Suppressor macrophage treated with lipopolysaccharide for 1 hour (primary cell): ENCODE results near the gene MRPS18A.

Experiments
- DNase-seq, 3 donors: peaks; one replicate each; pipeline ENCODE4 v3.0.0-alpha.2; 2020 to 2022

Gene MRPS18A

DNA sequence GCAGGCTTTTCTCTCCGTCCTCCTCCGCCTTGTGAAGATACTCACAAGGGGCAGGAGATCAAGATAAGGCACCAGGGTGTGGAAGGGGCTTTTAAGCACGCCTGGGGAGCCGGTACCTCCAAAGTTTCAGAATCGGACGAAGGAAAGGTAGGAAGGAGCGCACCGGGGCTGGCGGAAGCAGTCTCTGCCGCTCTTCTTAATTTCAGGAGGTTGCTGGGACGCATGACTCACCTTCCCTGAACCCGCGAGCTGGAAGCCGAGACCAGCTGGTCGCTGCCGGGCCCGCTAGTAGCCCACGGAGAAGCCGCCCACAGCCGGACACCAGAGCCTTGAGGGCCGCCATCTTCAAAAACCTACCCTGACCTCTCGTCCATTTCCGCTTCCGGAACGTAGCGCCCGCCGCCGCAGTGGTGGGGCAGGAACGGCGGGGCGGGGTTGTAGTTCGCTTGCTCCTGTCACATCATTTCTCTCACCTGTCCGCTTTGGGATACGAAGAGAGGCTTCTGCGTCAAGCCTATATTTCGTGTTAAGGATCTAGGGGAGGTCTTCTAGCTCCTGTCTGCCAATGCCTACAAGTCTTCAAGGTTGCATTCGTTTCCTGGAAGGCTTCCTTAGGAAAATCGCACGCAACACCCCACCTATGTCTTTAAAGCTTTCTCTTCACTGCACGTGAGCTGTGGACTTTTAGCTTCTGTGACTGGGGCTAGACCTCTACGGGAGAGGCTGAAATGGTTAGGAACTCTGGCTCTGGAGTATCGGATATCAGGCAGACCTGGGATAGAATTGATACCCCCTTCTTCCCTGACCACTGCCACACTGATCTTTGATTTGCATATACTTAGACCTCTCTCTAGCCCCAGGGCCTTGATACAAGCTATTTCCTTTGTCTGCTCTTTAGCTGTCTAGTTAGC, at the start of gene MRPS18A:
TSS of gene MRPS18A (minus strand) at position 355 of the 911 bp plus-strand sequence. CDS start at position 343, 12 bp downstream.
- peak; percentile 91 to 93 (median 92) for DNase-seq

DNA sequence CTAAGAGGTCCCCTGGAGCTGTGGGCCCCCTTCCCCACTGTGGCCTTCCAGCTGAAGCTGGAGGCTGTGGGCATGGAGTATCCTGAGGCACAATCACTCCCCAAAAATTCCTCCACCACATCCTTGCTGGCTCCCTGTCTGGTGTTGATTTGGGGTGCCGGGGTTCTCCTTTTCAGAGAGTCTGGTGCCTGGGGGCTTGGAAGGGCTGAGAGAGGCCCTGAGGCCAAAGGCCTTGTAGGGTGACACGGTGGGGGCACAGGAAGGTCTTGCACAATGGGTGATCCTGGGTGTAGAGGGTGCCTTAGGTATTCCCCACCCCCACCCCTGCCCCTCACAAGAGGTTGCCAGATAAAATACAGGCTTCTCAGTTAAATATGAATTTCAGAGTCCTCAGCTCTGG, 49.3 kb upstream of the MRPS18A start:
- no peak for DNase-seq

DNA sequence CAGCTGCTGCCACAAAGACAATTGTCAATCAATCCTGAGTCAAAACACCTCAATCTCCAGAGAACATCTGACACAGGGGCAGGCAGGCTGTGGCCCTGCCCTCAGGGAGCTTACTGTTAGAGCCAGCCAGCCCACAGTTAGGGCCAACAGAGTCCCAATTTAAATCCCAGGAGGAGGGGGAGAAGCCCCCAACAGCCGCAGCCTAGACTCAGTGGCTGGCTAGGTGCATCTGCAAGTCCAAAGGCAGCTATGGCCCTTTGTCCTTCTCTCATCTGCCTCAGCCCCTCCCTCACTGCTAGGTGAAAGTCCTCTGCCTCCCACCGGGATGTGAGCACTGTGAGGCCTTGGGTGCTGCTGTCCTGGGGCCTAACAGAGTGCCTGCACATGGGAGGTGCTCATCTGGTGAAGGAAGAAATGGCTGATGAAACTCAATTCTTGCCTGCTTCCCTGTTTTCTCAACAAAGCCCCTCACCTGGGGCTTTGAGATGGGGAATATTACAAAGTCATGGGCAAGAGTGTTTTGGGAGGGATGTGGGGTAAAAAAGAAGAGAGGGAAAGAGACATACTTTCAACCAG, 48.7 kb upstream of the MRPS18A start:
- no peak for DNase-seq

DNA sequence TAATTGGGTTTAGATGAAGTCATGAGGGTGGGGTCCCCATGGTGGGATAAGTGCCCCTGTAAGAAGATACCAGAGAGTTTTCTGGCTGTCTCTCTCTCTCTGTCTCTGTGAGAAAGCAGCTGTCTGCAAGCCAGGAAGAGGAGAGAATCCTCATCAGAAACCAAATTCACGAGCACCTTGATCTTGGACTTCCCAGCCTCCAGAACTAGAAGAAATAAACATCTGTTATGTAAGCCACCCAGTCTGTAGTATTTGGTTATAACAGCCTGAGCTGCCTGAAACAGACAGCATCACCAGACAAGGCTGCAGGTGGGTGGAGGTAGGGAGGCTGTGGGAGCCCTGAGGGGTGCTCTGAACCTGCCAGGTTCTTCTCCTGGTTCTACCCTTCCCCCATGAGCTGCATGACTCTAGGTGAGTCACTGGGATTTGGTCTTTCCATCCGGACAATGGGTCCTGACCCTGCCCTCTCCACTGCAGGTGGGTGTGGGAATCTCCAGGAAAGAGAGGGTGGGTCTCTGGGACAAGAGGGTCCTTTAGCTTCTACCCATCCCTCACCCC, 48.1 kb upstream of the MRPS18A start:
- DNase-seq = no peak

DNA sequence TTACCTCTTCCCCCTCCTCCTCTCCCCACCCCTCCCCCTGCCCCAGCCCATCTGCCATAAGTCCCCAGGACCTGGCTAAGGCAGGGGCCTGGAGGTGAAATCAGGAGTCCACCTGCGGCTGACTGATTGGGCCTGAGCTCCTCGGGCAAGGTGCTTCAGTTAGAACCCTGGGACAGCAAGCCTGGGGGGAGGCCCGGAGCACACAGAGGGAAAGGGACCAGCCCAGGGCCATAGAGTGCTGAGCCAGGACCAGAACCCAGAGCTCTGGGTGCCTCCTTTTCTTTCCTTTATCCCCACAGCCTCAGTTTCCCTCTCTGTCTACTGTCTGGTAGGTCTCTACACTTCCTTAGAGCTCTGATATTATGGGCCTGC, 46.7 kb upstream of the MRPS18A start:
- DNase-seq = no peak

DNA sequence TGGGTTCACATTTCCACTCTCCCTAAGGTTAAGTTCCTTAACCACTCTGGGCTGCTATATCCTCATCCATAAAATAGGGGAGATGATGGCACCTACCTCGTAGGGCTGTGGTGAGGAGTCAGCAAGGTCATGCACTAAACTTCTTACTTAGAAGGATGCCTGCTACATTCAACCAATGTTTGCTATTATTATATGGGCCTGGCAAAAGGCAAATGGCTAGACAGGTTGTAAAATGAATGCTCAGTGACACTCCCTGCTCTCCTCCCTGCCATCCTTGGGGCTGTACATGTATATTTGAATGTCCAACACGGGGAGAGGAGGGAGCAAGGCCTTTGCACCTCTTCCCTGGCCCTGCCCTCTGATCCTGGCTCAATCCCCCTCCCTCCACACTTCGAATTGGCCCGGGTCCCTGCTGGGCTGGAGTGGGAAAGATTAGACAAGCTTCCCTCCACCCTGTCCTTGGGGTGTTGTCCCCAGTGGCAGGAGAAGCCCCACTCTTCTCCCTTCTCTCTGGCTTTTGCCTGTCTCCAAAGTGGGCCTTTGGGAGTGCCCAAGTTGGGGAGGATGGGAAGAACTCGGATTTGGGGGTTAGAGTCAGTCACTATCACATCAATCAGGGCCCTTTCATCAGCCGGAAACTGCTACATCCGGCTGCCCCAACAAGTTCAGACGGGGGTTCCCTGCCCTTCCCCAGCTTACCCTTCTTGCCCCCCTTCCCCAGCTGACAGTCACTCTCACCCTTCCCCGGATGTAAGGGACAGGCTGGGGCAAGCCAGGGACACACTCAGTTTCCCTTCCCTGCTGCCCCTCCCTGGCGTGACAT, 46.1 kb upstream of the MRPS18A start:
- no peak for DNase-seq

DNA sequence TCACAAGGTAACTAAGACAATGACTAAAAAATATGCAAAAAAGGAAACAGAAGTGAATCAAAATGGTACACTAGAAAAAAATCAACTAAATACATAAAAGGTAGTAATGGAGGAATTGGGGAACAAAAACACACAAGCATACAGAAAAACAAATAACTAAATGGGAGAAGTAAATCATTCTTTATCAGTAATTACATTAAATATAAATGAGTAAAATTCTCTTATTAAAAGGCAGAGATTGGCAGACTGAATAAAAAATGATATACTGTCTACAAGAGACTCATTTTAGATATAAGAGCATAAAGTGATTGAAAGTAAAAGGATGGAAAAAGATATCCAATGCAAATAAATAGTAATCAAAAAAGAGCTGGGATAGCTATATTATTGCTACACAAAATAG, 43.0 kb upstream of the MRPS18A start:
- no peak for DNase-seq

DNA sequence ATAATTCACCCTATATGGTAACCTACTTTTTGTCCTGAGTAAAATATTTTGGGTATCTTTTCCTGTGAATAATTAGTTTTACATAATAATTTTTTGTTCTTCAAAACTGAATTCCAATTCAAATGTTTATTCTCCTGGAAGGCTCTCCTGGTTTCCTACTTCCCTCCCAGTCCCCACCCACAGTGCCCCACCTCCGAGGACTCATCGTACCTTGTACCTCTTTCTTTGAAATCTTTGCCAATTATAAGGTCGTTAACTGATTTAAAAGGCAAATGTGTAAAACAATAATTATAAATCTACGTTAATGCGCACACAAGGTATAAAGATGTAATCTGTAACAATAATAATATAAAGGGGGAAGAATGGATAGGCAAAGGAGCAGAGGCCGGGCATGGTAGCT, 41.9 kb upstream of the MRPS18A start:
- no peak for DNase-seq

DNA sequence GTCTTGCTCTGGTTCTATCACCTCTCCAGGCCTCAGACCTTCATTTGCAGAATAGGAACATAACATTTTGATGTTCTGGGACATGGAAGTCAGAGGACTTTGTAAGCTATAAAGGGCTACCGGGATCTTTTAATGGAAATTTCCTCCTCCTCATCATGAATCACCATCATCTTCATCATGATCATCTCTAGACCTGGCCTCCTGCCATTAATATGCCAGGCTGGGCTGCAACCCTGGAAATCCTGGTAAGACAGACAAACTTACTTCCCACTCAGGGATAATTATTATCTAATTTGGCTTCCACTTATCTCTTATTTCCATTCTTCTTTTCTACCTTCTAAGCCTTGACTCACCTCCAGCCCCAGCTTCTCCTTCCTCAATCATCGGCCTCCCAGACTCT, 41.0 kb upstream of the MRPS18A start:
- peak in 1 of 3 donors; percentile 47 for DNase-seq

DNA sequence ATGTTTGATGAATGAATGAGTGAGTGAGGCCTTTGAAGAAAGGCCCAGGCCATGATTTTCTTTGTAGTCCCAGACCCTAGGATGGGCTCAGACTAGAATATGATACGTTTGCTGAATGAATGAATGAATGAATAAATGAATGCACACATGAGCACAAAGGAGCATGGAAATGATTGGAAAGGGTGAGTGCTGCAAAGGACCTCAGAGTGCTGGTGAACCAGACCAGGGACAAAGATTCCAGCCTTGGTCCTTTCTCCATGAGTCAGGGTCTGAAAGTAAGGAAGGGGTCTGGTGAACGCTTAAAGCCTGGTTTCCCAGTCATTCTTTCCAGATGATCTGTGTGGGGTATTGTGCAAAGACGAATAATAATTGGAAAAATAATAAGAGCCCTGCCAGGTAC, 40.0 kb upstream of the MRPS18A start:
- DNase-seq = no peak

DNA sequence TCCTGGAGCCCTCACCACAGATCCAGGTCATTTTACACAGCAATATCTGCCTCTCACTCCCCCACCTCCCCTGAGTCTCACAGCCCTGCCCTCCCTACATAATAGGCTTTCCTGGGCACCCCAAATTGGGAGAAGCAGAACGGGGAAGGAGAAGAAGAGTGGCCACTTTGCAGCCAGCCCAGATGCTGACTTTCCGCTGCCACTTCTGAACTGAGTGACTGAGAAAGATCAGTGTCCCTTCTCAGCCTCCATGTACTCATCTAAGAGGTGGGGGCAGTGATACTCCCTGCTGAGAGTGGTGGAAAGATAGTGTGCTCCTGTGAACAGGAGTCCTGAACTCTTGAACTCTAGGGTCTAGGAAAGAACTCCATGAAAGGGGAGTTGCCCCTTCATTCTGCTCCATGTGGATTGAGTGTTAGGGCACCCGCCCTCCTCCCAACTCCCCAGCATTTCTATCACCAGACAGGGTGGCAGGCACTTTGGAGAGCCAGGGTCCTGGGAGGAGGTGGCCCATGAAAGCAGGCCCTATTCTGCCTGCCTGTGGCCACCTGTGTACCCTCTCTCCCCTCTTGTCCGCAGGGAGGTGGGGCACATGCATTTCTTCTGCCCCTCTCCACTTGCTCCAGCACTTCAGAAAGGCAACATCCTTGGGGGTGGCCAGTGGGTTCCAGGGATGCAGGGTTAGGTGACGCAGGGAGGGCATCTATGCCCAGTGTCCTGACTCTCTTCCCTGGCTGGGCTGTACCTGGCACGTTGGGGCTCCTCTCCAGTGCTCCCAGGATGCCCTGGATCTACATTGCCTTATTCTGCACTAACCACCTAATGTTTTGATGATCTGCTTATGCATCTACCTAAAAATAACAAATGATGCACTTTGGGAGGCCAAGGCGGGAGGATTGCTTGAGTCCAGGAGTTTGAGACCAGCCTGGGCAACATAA, 38.3 kb upstream of the MRPS18A start:
- no peak for DNase-seq

DNA sequence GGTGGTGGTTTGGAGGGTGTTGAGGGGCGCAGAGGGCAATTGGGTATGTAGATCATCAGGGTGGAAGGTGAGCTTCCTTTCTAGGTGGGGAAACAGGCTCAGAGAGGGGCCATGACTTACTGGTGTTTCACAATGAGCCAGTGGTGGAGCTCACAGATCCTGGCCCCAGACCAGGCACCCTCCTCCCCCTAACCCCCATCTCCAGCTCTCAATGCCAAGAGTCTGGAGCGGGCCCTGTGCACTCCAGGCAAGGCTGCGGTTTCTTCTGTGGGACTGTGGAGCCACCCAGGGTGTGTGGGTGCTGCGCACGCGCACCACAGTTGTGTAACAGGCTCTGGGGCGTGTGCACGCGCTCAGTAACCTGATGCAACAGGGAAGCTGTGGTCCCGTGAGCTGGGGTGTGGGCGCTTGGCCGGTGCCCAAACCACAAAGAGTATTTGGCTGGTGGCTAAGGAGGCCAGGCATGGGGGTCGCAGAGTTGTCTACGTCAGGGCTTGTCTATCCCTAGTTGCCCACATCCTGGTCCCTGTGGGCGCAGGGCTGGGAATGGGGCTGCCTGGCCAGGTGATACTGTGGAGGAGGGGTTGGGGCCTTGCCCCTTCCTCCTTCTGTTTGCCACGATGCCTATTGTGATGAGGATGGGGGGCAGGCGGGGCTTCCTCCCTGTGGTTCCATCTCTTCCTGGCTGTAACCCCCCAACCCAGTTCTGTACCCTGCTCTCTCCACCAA, 37.5 kb upstream of the MRPS18A start:
- DNase-seq = peak; percentile 93

DNA sequence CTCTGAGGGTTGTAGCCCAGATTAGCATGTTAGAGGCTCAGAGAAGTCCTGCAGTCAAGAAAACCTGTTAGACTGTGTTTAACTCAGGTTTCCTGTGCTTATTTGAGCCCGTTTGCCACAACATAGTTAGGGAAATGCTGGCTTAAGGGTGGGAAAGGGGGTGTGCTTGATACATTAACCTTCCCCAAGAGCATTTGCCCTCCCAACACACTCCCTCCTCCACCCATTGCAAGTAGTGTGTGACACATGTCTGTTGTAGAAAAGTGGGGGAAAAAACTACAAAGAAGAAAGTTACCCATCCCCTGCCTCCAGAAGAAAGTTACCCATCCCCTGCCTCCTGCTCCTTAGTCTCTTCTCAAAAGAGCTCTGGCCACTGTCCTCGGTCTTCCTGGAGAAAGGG, 36.8 kb upstream of the MRPS18A start:
- no peak for DNase-seq

DNA sequence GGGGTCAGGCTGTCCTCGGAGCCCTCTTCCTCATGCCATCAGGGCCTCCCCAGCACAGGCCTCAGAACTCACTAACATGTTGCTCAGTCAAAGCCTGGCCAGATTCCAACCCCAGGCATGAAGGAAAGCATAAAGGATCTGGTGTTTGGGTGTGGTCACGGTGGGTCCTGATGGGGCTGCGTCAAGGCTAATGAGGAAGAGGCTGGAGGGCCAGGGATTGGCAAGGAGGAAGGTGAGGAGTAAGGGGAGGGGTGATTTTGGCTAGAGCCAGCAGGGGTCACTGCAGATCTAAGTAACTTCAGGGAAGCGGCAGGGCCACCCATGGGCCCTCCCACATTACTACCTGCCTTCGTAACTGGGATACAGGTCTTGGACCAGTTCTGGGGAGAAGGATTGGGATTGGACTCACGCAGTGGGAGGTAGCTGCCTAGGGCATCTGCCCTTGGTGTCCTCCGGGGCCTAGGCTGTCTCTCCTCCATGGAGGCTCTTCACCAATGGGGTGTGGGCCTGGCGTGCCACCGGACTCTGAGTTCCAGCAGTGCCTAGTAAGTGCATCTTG, 36.2 kb upstream of the MRPS18A start:
- peak; percentile 73 to 86 (median 76) for DNase-seq

DNA sequence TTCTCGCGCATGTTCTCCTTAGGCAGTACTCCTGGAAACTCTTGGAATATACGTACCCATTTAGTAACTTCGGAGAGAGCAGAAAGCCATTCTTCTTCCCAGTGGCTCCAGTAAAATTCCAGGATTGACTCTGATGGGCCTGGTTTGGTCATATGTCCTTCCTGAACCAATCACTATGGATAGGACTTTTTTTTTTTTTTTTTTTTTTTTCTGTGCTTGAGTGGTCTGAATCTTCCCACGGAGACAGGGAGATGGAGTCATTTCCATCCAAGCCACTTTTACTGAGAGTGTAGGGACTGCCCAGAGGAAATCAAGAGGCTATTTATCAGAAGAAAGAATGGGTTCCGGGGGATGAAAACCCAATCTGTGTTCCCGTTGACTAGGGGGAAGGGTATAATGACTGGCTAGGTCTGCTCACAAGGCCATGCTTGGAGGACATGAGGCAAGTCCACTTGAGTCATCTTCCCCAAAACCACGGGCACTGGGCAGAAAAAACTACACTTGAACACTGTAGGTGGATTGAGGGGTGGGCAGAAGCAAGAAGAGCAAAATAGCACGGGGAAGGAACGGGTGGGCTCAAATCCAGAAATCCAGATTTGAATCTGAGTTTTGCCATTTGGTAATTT, 35.4 kb upstream of the MRPS18A start:
- DNase-seq = peak; percentile 81 to 92 (median 84)

DNA sequence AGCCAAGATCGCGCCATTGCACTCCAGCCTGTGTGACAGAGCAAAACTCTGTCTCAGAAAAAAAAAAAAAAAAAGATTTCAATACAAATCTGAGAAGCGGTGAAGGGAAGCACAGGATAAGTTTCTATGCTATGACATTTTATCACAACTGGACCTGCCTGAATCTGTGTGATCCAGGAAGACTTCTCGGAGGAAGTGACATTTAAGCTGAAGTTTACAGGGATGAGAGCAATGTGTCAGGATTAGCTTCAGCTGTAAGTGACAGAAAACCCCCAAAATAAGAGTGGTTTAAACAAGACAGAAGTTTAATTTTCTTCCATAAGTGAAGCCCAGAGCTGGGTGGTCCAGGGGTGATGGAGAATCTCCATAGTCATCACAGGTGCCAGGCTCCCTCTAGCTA, 33.4 kb upstream of the MRPS18A start:
- no peak for DNase-seq

DNA sequence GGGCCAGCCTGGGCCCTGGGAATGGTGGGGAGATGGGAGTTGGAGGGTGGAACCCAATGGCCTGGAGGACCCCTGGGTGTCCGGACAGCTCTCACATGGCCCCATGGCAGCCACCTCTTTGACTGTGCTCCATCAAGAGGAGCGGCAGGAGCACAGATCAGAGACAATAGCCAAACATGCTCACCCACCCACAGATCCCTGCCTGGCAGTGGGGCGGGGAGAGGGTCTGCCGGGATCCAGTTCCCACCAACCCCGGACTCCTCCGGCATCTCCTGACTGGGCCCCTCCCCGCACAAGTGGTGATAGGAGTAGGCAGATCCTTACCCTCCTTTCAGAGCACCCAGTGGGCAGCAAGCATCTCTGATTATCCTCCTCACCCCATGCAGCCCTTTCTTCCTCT, 31.9 kb upstream of the MRPS18A start:
- no peak for DNase-seq

DNA sequence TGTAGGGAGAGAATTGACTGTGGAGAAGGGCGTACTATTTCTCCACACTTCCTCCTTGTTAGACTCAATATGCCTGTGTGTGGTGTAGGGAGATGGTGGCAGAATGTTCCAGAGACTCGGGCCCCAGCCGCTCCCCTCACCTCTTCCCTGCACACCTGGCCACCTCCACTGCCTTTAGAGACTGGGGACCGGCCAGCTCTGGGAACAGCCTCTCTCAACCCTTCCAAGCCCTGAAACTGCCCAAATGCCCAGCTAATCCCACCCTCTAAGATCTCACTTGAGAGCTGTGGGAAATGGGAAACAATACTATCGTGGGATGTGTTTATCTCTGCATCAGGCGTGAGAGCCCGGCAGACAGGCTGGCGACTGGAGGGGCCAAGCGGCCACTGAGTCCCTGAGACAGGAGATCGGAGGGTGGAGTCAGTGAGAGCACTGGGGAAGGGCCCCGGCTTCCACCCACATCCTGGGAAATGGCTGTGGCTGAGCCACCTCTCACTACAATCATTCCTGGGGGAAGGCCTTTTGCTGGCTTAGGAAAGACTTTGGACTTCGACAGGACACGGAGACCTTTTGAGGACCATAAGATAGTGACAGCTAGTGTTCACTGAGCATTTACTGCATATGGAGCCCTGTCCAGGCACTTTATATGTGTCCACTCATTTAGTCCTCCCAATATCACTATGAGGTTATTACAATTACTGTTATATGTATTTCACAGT, 31.0 kb upstream of the MRPS18A start:
- DNase-seq = no peak

DNA sequence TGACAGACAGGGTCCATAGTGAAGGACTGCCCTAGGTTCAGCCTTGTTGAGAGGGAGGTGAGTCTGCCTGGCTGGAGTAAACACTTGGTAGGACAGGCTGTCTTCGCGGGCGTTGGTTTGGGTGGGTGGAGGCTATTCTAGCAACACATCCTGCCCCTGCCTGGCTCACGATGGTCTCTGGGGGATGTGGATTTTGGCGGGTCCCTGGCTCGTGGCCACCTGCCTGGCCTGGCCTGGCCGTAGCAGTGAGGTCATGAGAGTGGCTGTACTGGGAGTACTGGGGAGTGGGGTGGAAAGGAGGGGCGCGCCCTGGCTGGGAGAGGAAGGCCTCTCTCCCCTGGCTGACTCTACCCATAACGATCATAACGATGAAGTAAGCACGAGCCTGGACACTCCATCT, 30.2 kb upstream of the MRPS18A start:
- no peak for DNase-seq

DNA sequence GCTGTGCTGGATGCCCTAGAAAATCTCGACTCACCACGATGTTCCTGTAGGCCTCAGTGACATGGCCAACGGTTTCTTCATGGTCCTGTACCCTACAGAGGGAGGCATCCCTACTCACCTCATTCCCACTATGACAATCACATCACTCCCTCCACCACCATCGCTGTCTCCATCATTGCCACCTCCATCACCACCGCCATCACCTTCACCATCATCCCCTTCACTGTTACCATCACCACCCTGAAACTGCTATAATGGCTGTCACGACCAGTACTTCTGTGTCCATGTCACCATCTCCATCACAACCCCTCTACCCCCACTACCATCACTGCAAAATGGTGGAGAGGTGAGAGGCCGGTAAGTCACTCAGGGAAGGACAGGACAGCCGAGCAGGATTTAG, 29.8 kb upstream of the MRPS18A start:
- DNase-seq = no peak
